ENCODE results near the gene F2RL1. TPM values are rescaled to one million over a fixed set of nuclear protein-coding genes. Genes with fewer than 3 reads are reported as not detected.

F2RL1 gene
- total and polyA plus RNA-seq, 11 donors: 0.80 to 6.6 (median 1.6) TPM

DNA sequence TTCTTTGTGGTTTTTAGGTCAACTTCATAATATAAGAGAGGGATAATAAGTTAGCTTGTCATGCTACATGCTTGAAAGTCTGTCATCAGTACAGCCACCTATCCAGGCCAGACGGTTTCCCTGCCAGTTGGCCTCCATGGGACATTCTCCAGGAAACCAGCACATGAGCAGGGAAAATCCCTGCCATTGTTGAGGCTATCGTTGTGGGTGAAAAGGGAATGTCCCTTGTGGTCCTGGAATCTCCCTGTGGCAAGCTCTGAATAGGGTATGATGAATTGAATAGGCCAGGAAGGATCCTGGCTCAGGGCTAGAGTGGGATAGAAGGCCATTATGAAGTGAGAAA lies 12.3 kb downstream of the F2RL1 start:
- DNase-seq (no peak), ATAC-seq (peak in 2 of 4 donors; percentile 27 to 66)
- Histone ChIP-seq H3K4me3 (no peak overlapping the region), H3K9me3 (no peaks in the 10 kb centered on the region), H3K27me3 (no peaks in the 10 kb centered on the region), H3K27ac (no peak overlapping the region), H3K4me1 (peaks cover 0 to 6% (median 0%) of the 10 kb centered on the region in 12 donors), H3K36me3 (peaks cover 0 to 12% (median 0%) of the 10 kb centered on the region in 9 donors)
- intact Hi-C loops (cut with DNase I): no loop called here
- 18 to 28% (median 23%) methylated on average over 2 of the region's 2 CpGs for WGBS, 4 donors
- TF ChIP-seq POLR2A (IDR thresholded peaks at IDR 0.05): no peak
- TF ChIP-seq, protein P1, sequence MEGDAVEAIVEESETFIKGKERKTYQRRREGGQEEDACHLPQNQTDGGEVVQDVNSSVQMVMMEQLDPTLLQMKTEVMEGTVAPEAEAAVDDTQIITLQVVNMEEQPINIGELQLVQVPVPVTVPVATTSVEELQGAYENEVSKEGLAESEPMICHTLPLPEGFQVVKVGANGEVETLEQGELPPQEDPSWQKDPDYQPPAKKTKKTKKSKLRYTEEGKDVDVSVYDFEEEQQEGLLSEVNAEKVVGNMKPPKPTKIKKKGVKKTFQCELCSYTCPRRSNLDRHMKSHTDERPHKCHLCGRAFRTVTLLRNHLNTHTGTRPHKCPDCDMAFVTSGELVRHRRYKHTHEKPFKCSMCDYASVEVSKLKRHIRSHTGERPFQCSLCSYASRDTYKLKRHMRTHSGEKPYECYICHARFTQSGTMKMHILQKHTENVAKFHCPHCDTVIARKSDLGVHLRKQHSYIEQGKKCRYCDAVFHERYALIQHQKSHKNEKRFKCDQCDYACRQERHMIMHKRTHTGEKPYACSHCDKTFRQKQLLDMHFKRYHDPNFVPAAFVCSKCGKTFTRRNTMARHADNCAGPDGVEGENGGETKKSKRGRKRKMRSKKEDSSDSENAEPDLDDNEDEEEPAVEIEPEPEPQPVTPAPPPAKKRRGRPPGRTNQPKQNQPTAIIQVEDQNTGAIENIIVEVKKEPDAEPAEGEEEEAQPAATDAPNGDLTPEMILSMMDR (IDR thresholded peaks at IDR 0.05): no peak

DNA sequence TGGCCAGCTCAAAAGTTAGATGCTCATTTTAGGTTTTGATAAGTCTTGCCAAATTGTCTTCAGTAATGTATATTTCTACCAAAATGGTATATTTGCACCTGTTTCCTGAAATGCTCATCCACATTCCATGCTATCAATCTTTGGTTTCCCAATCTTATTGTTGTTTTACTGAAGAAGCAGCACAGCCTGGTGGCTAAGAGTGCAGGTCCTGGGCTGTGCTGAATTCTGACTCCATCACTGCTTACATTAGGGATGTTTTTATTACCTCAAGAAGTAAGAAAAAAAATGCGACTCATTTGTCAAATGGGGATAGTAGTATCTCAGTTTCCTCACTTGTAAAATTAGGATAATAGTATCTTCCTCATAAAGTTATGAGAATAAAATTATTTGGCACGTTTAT lies 17.4 kb downstream of the F2RL1 start:
- intact Hi-C loops (cut with DNase I): no loop called here
- ATAC-seq (no peak), DNase-seq (no peak)
- H3K4me1 ChIP-seq: peaks cover 0 to 2% (median 0%) of the 10 kb centered on the region in 12 donors
- H3K36me3 ChIP-seq: peaks cover 0 to 12% (median 0%) of the 10 kb centered on the region in 9 donors
- 86 to 89% (median 88%) methylated on average over 2 of the region's 2 CpGs for WGBS, 4 donors
- H3K9me3 ChIP-seq: no peaks in the 10 kb centered on the region
- H3K27me3 ChIP-seq: no peaks in the 10 kb centered on the region
- H3K4me3 ChIP-seq: no peak overlapping the region
- no peak overlapping the region for H3K27ac ChIP-seq
- no peak for TF ChIP-seq POLR2A (IDR thresholded peaks at IDR 0.05)
- TF ChIP-seq, protein P1 (IDR thresholded peaks at IDR 0.05): no peak

DNA sequence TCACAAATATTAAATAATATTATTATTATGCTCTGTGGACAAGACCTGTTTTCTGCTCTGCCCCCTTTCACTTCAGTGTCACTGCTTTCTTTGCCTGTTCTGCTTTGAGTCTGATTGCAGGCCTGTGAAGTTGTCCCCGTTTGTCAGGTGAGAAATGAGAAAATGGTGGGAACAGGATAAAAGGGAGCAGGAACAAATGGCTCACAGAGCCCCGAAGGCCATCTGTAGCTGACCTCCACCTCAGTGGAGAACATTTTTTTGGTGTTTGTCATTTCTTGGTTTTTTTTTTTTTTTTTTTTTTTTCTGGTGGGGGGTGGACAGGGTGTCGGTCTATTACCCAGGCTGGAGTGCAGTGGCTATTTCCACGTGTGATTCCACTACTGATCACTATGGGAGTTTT lies 17.8 kb downstream of the F2RL1 start:
- no peak overlapping the region for H3K27ac ChIP-seq

DNA sequence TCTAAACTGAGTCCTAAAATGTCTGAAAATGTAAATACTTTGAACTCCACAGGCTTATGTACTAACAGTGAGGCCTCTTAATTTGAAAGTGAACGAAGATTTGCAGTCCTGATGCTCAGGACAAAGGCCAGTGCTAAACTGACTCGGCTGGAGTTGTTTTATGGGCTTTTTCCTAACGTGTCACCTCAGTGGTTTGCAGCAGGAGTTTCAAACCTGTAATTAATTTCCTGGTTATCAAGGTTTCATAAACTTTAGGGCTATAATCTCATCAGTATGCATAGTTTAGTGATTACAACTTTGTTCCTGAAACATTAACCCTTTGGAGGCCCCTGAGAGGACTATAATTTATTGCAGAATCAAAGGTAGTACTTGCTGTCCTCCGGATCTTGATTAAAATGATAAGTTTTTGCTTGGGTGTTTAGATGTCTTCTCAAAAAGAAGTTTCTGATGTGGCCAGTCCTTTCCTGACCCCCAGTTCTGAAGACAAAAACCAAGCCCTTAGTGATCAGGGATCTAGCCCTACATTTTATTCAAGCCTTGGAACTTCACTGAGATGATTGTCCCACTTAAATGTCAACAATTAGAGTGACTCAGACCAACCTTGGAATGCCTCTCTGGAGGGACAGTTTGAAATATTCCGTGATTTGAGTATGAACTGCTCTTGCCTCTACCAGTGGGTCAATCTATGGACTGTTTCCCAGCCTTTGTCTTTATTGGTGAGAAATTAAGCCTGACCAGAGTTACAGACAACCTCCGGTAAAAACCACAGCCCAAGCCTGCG lies 19.8 kb downstream of the F2RL1 start:
- 77 to 81% (median 80%) methylated on average over 7 of the region's 7 CpGs for WGBS, 4 donors
- no peak for TF ChIP-seq POLR2A (IDR thresholded peaks at IDR 0.05)
- TF ChIP-seq, protein P1 (IDR thresholded peaks at IDR 0.05): no peak

More for the DNA sequence above, 17.8 kb downstream of the F2RL1 start:
- Histone ChIP-seq H3K27me3 (no peaks in the 10 kb centered on the region), H3K4me1 (no peaks in the 10 kb centered on the region), H3K4me3 (no peak overlapping the region), H3K36me3 (peaks cover 0 to 12% (median 0%) of the 10 kb centered on the region in 9 donors), H3K9me3 (no peaks in the 10 kb centered on the region)
- intact Hi-C loops (cut with DNase I): no loop called here
- 85 to 92% (median 87%) methylated on average over 4 of the region's 4 CpGs for WGBS, 4 donors
- TF ChIP-seq, protein P1 (IDR thresholded peaks at IDR 0.05): no peak
- no peak for TF ChIP-seq POLR2A (IDR thresholded peaks at IDR 0.05)
- ATAC-seq (no peak), DNase-seq (no peak)

More for the DNA sequence above, 19.8 kb downstream of the F2RL1 start:
- no peak overlapping the region for H3K27ac ChIP-seq
- intact Hi-C loops (cut with DNase I): no loop called here
- DNase-seq (no peak), ATAC-seq (no peak)
- peaks cover 0 to 7% (median 0%) of the 10 kb centered on the region in 9 donors for H3K36me3 ChIP-seq
- H3K27me3 ChIP-seq: no peaks in the 10 kb centered on the region
- no peaks in the 10 kb centered on the region for H3K4me1 ChIP-seq
- H3K9me3 ChIP-seq: no peaks in the 10 kb centered on the region
- no peak overlapping the region for H3K4me3 ChIP-seq
